Muscle of leg (tissue), 11 donors: ENCODE results near the gene CHAC1. TPM values are rescaled to one million over a fixed set of nuclear protein-coding genes. Genes with fewer than 3 reads are reported as not detected.

Experiments used
- DNase-seq: peaks from one replicate; pipeline ENCODE4 v3.0.0; 2013
- H3K27ac ChIP-seq: one replicate; pipeline ENCODE4 v1.5.1; 2013; ENCODE audit warnings: mild to moderate bottlenecking, low read length, control low read depth
- H3K27me3 ChIP-seq: one replicate; pipeline ENCODE4 v1.6.1; 2013; ENCODE audit warnings: low read length; ENCODE audit not compliant: control insufficient read depth, insufficient read depth
- H3K36me3 ChIP-seq: one replicate; pipeline ENCODE4 v1.6.1; 2013; ENCODE audit warnings: low read length; ENCODE audit not compliant: control insufficient read depth, insufficient read depth
- H3K4me1 ChIP-seq: one replicate; pipeline ENCODE4 v1.6.1; 2013; ENCODE audit warnings: low read length; ENCODE audit not compliant: control insufficient read depth, insufficient read depth
- H3K4me3 ChIP-seq: one replicate; pipeline ENCODE4 v1.5.1; 2013; ENCODE audit warnings: low read length, control low read depth
- H3K9me3 ChIP-seq: replicated peaks from 2 replicates; pipeline ENCODE4 v1.6.1; 2013; ENCODE audit warnings: low read depth, low read length; ENCODE audit not compliant: control insufficient read depth
- WGBS: methylation state at CpG from one replicate; pipeline ENCODE4 v1.1.5; 2013; ENCODE audit warnings: missing lambda C conversion rate; ENCODE audit not compliant: insufficient coverage; 5-methylcytosine and 5-hydroxymethylcytosine counted together
- polyA plus RNA-seq, 8 donors: library from polyadenylated mRNA; unstranded; fragments of 120-200 nt; gene quantifications; one replicate each; pipeline versions ENCODE4 v1.2.1 to v1.2.3, GENCODE V29; 2013; ENCODE audit warnings: inconsistent platforms in 1 of 8, low replicate concordance in 1 of 8; ENCODE audit not compliant: insufficient read length in 8 of 8, insufficient read depth in 1 of 8
- total RNA-seq: library from RNA; stranded (reverse); fragments of 120-200 nt; gene quantifications from one replicate; pipeline ENCODE4 v1.2.4, GENCODE V29; 2013

Gene CHAC1
- total and polyA plus RNA-seq, 9 donors, result 0.80 to 6.9 (median 2.3) TPM

DNA sequence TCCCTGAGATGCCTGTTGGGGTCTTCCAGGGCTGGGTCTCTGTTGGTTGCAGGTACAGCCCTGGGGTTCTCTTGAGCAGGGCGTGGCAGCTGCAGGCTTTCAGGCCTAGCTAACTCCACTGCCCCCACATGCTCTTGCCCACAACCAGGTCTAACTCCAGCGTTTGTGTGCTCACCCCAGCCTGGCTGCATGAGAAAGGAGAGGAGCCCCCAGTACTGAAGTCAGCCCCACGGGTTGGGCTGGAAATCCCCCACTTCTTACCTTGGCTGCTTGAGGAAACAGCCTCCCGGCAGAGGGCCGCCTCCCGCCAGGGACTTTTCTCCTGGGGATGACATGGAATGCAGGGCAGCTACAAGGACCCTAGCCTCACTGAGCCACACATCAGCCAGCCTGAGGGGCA, 40.8 kb upstream of the CHAC1 start:
- Histone ChIP-seq H3K4me3 (no peak overlapping the region), H3K27ac (no peak overlapping the region), H3K4me1 (peaks cover 45% of the 10 kb centered on the region), H3K9me3 (no peaks in the 10 kb centered on the region), H3K36me3 (no peaks in the 10 kb centered on the region), H3K27me3 (no peaks in the 10 kb centered on the region)
- no peak for DNase-seq
- WGBS, result 83% methylated on average over 2 of the region's 6 CpGs

- no peak for DNase-seq
- Histone ChIP-seq H3K4me1 (peaks cover 50% of the 10 kb centered on the region), H3K27ac (no peak overlapping the region)
These were observed 39.3 kb upstream of the CHAC1 start for GRCh38 chr15:40914013-40914412.

GRCh38 chr15:40914486-40914885, 38.8 kb upstream of the CHAC1 start:
- H3K4me1 ChIP-seq, result peaks cover 49% of the 10 kb centered on the region
- DNase-seq, result no peak
- no peaks in the 10 kb centered on the region for H3K36me3 ChIP-seq
- no peaks in the 10 kb centered on the region for H3K9me3 ChIP-seq
- H3K4me3 ChIP-seq, result no peak overlapping the region
- WGBS, result 63% methylated on average over 5 of the region's 8 CpGs
- H3K27ac ChIP-seq, result peak overlapping the region; percentile 74
- H3K27me3 ChIP-seq, result no peaks in the 10 kb centered on the region

More at GRCh38 chr15:40914013-40914412, 39.3 kb upstream of the CHAC1 start:
- no peaks in the 10 kb centered on the region for H3K36me3 ChIP-seq
- no peak overlapping the region for H3K4me3 ChIP-seq
- no peaks in the 10 kb centered on the region for H3K9me3 ChIP-seq
- H3K27me3 ChIP-seq, result no peaks in the 10 kb centered on the region
- 93% methylated on average over 12 of the region's 12 CpGs for WGBS

DNA sequence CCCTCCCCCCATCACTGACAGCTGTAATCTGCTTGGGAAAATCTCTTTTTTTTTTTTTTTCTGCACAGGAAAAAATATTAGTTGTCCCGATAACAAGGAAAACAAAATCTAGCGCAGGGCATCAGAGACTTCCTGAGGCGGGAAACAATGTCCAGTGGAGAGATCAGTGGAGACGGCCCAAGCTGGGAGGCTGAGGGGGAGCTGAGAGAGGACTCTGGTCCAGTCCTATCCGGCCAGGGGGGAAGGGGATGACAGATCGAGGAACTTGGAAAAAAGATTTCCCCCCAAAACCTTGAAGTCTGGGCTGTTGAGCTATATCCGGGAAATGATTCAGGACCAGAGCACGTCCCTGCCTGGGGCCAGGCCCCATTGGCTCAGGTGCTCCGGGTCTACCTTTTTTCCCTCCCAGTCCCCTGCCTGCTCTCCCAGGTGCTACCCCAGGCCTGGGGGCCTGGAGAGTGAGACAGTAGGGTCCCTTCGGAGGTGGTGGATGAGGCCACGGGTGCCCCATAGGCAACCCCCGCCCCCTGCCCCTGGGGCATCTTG, 38.1 kb upstream of the CHAC1 start:
- 53% methylated on average over 5 of the region's 12 CpGs for WGBS
- H3K9me3 ChIP-seq, result no peaks in the 10 kb centered on the region
- H3K4me3 ChIP-seq, result no peak overlapping the region
- peak overlapping the region; percentile 74 for H3K27ac ChIP-seq
- no peaks in the 10 kb centered on the region for H3K36me3 ChIP-seq
- no peaks in the 10 kb centered on the region for H3K27me3 ChIP-seq
- no peak for DNase-seq
- H3K4me1 ChIP-seq, result peaks cover 42% of the 10 kb centered on the region

DNA sequence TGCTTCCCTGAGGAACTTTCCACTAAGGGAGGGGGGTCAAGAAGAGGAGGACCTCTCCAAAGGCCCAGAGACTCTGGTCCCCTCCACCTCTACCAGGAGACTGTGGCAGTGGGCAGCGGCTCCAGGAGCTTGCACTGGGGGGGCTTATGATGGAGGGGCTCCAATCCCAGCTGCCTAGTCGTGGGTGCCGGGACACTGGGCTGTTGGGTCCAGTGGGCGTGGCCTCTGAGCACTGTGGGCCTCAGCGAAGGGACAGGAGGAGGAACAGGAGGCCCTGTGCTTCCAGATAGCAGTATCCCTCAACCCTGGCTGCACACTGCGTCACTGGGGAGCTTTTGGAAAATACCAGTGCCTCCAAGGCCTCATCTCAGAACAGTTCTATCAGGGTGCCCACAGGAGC, 37.6 kb upstream of the CHAC1 start:
- no peaks in the 10 kb centered on the region for H3K9me3 ChIP-seq
- 49% methylated on average over 5 of the region's 6 CpGs for WGBS
- peaks cover 37% of the 10 kb centered on the region for H3K4me1 ChIP-seq
- no peaks in the 10 kb centered on the region for H3K27me3 ChIP-seq
- H3K4me3 ChIP-seq, result no peak overlapping the region
- peak overlapping the region; percentile 74 for H3K27ac ChIP-seq
- no peak for DNase-seq
- no peaks in the 10 kb centered on the region for H3K36me3 ChIP-seq

- H3K4me1 ChIP-seq, result peaks cover 29% of the 10 kb centered on the region
- no peaks in the 10 kb centered on the region for H3K27me3 ChIP-seq
- DNase-seq, result no peak
- H3K4me3 ChIP-seq, result no peak overlapping the region
- H3K36me3 ChIP-seq, result no peaks in the 10 kb centered on the region
- no peaks in the 10 kb centered on the region for H3K9me3 ChIP-seq
- peak overlapping the region; percentile 82 for H3K27ac ChIP-seq
- WGBS, result 46% methylated on average over 4 of the region's 11 CpGs
These were observed 35.7 kb upstream of the CHAC1 start for GRCh38 chr15:40917585-40917984.

DNA sequence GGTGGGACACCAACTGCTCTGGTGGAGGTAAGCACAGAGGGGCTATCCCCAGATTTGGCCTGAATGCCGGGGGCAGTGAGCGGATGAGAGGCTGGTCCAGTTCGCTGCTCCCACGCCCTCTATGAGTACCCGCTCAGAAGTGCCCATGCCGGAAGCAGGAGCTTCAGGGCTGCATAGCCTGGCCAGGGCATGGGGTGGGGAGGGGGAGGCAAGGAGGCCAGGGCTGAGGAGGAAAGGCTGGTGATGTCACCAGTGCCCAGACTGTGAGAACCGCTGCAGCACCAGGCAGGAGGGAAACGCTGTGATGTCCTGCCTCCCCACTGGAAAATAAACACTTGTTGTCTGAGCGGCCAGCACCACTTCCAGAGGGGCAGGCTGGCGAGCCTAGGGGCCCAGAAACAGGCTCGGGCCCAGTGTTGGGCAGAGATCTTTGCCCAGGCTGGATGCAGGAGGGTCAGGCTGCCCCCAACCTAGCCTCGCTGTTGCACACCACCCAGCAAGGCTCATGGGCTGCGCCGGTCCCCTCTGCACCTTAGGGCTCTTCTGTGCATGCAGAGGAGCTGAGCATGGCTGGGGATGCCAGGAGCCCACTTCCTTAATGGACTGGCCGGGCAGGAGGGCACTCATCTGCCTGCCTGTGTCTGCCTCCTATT, 35.0 kb upstream of the CHAC1 start:
- Histone ChIP-seq H3K4me1 (peaks cover 33% of the 10 kb centered on the region), H3K27me3 (no peaks in the 10 kb centered on the region), H3K27ac (peak overlapping the region; percentile 82), H3K9me3 (no peaks in the 10 kb centered on the region), H3K36me3 (no peaks in the 10 kb centered on the region), H3K4me3 (no peak overlapping the region)
- DNase-seq, result no peak
- 78% methylated on average over 13 of the region's 15 CpGs for WGBS

DNA sequence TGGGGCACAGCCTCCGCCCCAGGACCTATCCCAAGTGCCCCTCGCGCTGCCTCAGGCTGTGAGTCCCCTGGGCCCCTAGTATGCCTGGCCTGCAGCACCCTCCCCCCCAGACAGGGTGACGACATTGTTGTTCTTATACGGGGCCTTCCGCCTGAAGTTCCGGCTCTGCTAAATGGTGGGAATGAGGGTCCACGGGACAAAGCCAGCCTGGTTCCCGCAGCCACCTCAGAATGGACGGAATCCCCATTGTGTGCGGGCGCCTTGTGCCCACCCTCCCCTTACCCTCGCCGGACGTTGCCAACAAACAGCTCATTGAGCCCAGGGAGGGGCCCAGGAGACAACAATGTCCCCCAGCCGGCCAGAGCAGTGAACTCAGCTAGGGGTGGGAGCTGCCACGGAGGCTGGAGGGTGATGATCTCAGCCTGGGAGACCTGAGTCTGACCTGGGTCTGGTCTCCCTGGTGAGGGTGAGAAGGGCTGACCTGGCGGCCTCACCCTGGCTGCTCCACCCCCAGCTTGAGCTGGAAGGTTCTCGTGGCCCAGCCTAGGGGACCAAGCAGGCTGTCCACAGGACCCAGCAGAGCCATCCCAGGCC, 34.4 kb upstream of the CHAC1 start:
- Histone ChIP-seq H3K4me1 (peaks cover 40% of the 10 kb centered on the region), H3K4me3 (no peak overlapping the region), H3K9me3 (no peaks in the 10 kb centered on the region), H3K36me3 (no peaks in the 10 kb centered on the region), H3K27me3 (no peaks in the 10 kb centered on the region), H3K27ac (peak overlapping the region; percentile 82)
- 55% methylated on average over 9 of the region's 19 CpGs for WGBS
- no peak for DNase-seq

GRCh38 chr15:40921949-40922607, 31.2 kb upstream of the CHAC1 start:
- Histone ChIP-seq H3K4me3 (no peak overlapping the region), H3K36me3 (no peaks in the 10 kb centered on the region), H3K4me1 (peaks cover 50% of the 10 kb centered on the region), H3K9me3 (no peaks in the 10 kb centered on the region), H3K27me3 (peaks cover 26% of the 10 kb centered on the region), H3K27ac (no peak overlapping the region)
- 42% methylated on average over 2 of the region's 5 CpGs for WGBS
- DNase-seq, result no peak

DNA sequence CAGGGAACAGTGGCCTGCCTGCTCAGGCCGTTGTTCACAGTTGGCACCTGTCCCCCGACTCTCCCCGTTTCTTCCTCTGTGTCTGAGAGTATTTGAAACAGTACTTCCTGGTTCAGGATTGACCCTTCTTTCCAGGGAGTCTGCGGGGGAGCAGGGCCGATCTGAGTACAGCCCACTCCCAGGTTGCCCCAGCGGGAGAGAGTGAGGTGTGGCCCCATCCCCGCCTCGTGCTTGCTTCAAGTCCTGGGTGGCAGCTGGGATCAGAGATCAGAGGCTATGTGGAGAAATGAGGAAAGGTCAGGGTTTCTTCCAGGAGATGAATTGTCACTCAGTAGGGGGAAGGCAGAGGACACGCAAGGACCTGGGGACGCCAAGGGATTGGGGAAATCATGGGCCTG, 30.7 kb upstream of the CHAC1 start:
- Histone ChIP-seq H3K4me3 (no peak overlapping the region), H3K9me3 (no peaks in the 10 kb centered on the region), H3K27ac (no peak overlapping the region), H3K4me1 (peaks cover 55% of the 10 kb centered on the region), H3K27me3 (peaks cover 31% of the 10 kb centered on the region), H3K36me3 (no peaks in the 10 kb centered on the region)
- WGBS, result 71% methylated on average over 10 of the region's 10 CpGs
- DNase-seq, result no peak
